ENCODE data around the gene CGB3. TPM values are rescaled to one million over a fixed set of nuclear protein-coding genes. Genes with fewer than 3 reads are reported as not detected.

The CGB3 gene
- total RNA-seq, 1 experiment from 2014 or later, result not detected

Small RNA genes within 50 kb of the gene (small RNA-seq; reads per million reads assigned to genes)
- 0 to 0.05 reads per million in 2 experiments for gene MIR6798

Other genes with a start within 250 kb of the CGB3 start
- gene BCAT2, start 213.3 kb downstream of the CGB3 start, total RNA-seq (2014; rRNA removed; shearing (Covaris generic)), result 12.5 and 14.4 TPM in 2 replicates
- 53.9 and 58.9 TPM in 2 replicates for gene HSD17B14, start 187.8 kb downstream of the CGB3 start, total RNA-seq (2014; rRNA removed; shearing (Covaris generic))
- gene PLEKHA4, start 155.7 kb downstream of the CGB3 start, total RNA-seq (2014; rRNA removed; shearing (Covaris generic)), result 3.0 and 3.1 TPM in 2 replicates
- 26.3 and 30.2 TPM in 2 replicates for gene PPP1R15A, start 151.9 kb downstream of the CGB3 start, total RNA-seq (2014; rRNA removed; shearing (Covaris generic))
- gene TULP2, start 125.6 kb downstream of the CGB3 start, total RNA-seq (2014; rRNA removed; shearing (Covaris generic)), result not detected in 2 replicates
- 164 and 168 TPM in 2 replicates for gene NUCB1, start 124.0 kb downstream of the CGB3 start, total RNA-seq (2014; rRNA removed; shearing (Covaris generic))
- gene DHDH, start 90.6 kb downstream of the CGB3 start, total RNA-seq (2014; rRNA removed; shearing (Covaris generic)), result 0.24 and 0.45 TPM in 2 replicates
- gene BAX, start 69.5 kb downstream of the CGB3 start, total RNA-seq (2014; rRNA removed; shearing (Covaris generic)), result 90.3 and 108 TPM in 2 replicates
- gene FTL, start 59.0 kb downstream of the CGB3 start, total RNA-seq (2014; rRNA removed; shearing (Covaris generic)), result 1,840 and 1,902 TPM in 2 replicates
- 29.3 and 33.1 TPM in 2 replicates for gene GYS1, start 31.0 kb downstream of the CGB3 start, total RNA-seq (2014; rRNA removed; shearing (Covaris generic))
- 199 and 203 TPM in 2 replicates for gene RUVBL2, start 30.4 kb downstream of the CGB3 start, total RNA-seq (2014; rRNA removed; shearing (Covaris generic))
- not detected in 2 replicates for gene LHB, start 7.2 kb downstream of the CGB3 start, total RNA-seq (2014; rRNA removed; shearing (Covaris generic))
- gene CGB2, start 7.6 kb upstream of the CGB3 start, total RNA-seq (2014; rRNA removed; shearing (Covaris generic)), result not detected in 2 replicates
- gene CGB1, start 12.6 kb upstream of the CGB3 start, total RNA-seq (2014; rRNA removed; shearing (Covaris generic)), result not detected in 2 replicates
- gene CGB5, start 19.5 kb upstream of the CGB3 start, total RNA-seq (2014; rRNA removed; shearing (Covaris generic)), result not detected in 2 replicates
- not detected in 2 replicates for gene CGB8, start 24.8 kb upstream of the CGB3 start, total RNA-seq (2014; rRNA removed; shearing (Covaris generic))
- not detected in 2 replicates for gene CGB7, start 33.4 kb upstream of the CGB3 start, total RNA-seq (2014; rRNA removed; shearing (Covaris generic))
- not detected in 2 replicates for gene NTF4, start 40.5 kb upstream of the CGB3 start, total RNA-seq (2014; rRNA removed; shearing (Covaris generic))
- gene KCNA7, start 48.4 kb upstream of the CGB3 start, total RNA-seq (2014; rRNA removed; shearing (Covaris generic)), result 0.03 TPM in 2 replicates
- gene SNRNP70, start 61.1 kb upstream of the CGB3 start, total RNA-seq (2014; rRNA removed; shearing (Covaris generic)), result 141 and 179 TPM in 2 replicates
- 5.6 and 6.4 TPM in 2 replicates for gene LIN7B, start 90.0 kb upstream of the CGB3 start, total RNA-seq (2014; rRNA removed; shearing (Covaris generic))
- gene C19orf73, start 94.8 kb upstream of the CGB3 start, total RNA-seq (2014; rRNA removed; shearing (Covaris generic)), result 1.1 and 1.8 TPM in 2 replicates
- gene PPFIA3, start 95.2 kb upstream of the CGB3 start, total RNA-seq (2014; rRNA removed; shearing (Covaris generic)), result 8.8 and 9.9 TPM in 2 replicates
- not detected in 2 replicates for gene HRC, start 131.1 kb upstream of the CGB3 start, total RNA-seq (2014; rRNA removed; shearing (Covaris generic))
- gene TRPM4, start 133.5 kb upstream of the CGB3 start, total RNA-seq (2014; rRNA removed; shearing (Covaris generic)), result 3.4 and 3.5 TPM in 2 replicates

All from SK-MEL-5 (cell line).